ENCODE results near the gene STAT4.

STAT4 gene

GRCh38 chr2:191065785-191066184 is 85.0 kb downstream of the STAT4 start:
- no peak for TF ChIP-seq ZNF274 (IDR thresholded peaks at IDR 0.05; ENCODE audit: low read depth, low read length)
- H3K4me3 ChIP-seq (ENCODE audit: low read length) = no peak overlapping the region

- no peak for TF ChIP-seq ZNF274 (IDR thresholded peaks at IDR 0.05; ENCODE audit: low read depth, low read length)
- H3K4me3 ChIP-seq (ENCODE audit: low read length) = no peak overlapping the region
Observed at GRCh38 chr2:191064590-191064989, 86.2 kb downstream of the STAT4 start.

- TF ChIP-seq ZNF274 (IDR thresholded peaks at IDR 0.05; ENCODE audit: low read depth, low read length) = no peak
Observed at GRCh38 chr2:191063584-191063983, 87.2 kb downstream of the STAT4 start.

DNA sequence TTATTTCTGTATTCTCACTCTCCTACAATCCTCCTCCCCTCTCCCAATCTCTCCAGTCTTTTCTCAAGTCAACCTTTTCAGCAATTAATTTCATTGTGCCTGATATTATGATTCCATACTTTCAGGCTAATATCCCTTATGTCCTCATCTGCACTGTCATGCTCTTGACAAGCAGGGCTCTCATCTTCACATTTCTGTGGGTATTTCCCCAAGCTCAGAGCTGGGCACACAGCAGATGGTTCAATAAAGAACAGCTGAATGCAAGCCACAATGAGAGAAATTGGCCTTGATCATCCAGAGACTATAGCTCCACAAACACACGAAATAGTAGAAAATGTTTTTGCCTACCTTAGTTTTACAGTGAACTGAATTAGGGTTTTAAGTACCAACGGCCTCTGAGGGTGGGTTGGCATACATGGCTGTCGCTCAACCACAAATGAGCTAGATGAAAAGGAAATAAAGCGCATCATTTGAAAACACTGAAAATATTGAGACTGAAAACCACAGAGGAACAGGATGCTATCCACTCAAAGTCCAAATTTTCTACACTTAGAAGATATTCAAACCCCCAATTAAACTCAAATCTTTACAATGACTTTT is 89.3 kb downstream of the STAT4 start:
- TF ChIP-seq ZNF274 (IDR thresholded peaks at IDR 0.05; ENCODE audit: low read depth, low read length) = no peak
- no peak overlapping the region for H3K4me3 ChIP-seq (ENCODE audit: low read length)

More at GRCh38 chr2:191063584-191063983, 87.2 kb downstream of the STAT4 start:
- no peak overlapping the region for H3K4me3 ChIP-seq (ENCODE audit: low read length)

DNA sequence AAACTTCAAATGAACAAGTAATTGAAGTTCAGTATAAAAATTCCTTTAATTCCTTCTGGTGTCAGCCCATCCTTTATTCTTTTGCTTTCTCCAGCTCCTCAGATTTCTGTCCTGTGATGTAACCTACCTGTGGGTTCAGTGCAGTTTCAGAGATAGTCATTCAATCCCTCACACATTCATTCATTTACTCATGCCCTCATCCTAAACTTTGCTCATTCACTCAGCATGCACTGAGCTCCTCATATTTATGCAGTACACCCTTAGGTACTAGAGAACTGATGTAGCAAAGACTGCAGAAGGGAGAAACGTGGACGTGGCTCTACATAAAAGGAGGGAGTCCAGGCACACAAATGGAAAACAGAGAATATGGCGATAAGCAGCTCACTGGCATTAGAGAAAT is 91.5 kb downstream of the STAT4 start:
- no peak overlapping the region for H3K4me3 ChIP-seq (ENCODE audit: low read length)
- no peak for TF ChIP-seq ZNF274 (IDR thresholded peaks at IDR 0.05; ENCODE audit: low read depth, low read length)

DNA sequence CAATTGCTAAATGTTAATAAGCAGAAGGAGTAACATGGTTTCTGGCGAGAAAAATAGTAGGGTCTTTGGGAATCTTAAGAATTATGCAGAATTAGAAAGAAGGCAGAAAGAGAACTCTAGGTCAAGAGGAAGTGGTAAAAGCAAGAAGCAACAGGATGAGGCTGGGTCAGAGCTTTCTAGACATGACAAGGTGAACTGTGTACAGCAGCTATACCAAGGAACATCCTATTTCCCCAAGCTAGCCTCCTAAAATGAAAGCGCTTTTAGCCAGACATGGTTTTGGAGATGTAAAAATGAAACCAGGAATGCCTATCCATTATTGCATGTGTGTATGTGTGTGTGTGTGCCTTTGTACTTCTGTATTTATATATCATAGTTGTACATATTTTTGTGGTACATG is 94.6 kb downstream of the STAT4 start:
- TF ChIP-seq ZNF274 (IDR thresholded peaks at IDR 0.05; ENCODE audit: low read depth, low read length) = no peak
- no peak overlapping the region for H3K4me3 ChIP-seq (ENCODE audit: low read length)

DNA sequence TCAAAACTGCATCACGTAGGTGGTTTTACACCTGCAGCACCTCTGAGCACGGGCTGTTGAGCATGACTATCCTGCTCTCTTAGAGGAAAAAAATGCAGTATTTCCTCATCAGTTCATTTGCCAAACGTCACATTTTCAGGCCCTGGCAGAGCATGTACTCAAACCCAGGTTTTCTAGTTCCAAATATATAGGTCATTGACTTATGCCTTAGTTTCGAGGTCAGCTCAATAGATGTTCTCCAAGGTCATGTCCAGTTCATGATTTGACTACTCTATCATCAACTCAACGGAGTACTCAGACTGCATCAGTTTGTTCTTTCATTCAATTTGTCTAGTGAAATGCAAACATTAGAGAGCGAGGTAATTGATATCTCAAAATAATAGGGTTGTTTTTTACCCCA is 97.5 kb downstream of the STAT4 start:
- H3K4me3 ChIP-seq (ENCODE audit: low read length) = no peak overlapping the region
- TF ChIP-seq ZNF274 (IDR thresholded peaks at IDR 0.05; ENCODE audit: low read depth, low read length) = no peak

DNA sequence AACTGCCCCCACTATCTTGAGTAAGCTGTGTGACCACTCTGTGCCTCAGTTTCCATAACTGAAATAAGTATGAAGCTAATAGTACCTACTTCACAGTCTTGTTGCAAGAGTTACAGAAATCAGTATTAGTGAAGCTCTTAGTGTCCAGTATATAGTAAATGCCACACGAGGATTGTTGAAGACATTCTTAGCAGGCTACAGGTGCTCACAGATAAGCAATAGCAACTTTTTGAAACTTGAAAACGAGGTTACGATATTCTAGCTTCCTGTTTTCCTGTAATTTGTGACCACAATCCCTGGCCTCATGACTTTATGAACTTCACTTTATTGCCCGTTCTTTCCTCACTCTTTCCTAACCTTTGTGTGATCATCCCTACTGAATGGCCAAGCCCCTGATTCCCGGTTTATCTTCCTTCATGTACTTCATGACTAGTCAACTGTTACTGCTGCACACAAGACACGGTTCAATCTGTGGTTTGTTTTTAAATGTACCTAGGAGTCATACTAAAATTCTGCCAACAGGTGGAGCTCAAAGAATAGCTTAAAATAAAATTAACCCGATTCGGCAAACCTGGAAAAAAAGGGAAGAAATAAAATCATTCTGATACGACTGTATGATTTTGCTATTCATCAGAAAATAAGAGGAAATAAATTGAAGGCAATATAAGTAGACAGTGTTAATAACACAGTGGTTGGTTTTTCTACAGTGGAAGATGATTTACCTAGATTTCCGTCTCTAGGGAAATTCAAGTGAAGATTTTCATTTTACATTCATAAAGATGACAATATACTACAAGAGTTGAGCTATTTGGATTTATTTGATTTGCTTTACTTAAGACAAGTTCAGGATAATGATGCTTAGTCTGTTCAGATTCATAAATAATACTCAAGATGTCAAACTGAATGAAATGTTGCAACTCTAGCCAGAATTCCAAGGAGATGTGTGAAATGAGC is 98.7 kb downstream of the STAT4 start:
- H3K4me3 ChIP-seq (ENCODE audit: low read length) = no peak overlapping the region
- no peak for TF ChIP-seq ZNF274 (IDR thresholded peaks at IDR 0.05; ENCODE audit: low read depth, low read length)

DNA sequence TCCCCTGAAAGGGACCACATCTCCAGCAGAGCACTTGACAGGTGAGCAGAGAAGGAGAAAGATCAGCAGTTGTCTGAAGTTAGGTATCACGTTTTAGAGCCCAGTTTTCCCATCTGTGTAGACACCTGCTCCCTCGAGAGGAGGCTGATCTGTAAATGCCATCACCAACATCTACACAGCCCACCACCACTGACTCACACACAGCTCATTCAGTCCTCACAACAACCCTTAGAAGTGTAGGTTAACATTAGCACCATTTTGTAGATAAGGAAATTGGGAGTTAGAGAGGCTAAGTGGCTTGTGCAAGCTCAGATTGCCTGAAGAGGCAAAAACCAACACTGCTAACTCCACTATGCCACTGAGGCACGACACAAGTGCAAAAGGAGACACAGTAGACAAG is 99.6 kb downstream of the STAT4 start:
- TF ChIP-seq ZNF274 (IDR thresholded peaks at IDR 0.05; ENCODE audit: low read depth, low read length) = no peak
- H3K4me3 ChIP-seq (ENCODE audit: low read length) = no peak overlapping the region

DNA sequence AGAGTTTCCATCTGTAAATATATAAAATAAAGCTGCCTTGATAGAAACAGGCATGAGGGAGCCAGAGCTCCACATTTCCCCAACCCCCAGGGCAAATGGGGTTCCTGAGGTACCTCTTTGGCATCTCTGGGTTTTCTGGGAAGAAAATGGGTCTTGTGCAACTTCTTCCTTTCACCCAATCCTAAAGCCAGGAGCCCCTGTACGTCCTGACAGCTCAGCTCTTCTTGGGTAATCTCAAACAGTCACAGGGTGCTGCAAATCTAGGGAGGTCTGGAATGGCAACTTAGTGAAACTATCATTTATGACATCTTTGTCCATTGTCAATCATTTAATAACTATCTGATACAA is 100.2 kb downstream of the STAT4 start:
- no peak for TF ChIP-seq ZNF274 (IDR thresholded peaks at IDR 0.05; ENCODE audit: low read depth, low read length)
- no peak overlapping the region for H3K4me3 ChIP-seq (ENCODE audit: low read length)

DNA sequence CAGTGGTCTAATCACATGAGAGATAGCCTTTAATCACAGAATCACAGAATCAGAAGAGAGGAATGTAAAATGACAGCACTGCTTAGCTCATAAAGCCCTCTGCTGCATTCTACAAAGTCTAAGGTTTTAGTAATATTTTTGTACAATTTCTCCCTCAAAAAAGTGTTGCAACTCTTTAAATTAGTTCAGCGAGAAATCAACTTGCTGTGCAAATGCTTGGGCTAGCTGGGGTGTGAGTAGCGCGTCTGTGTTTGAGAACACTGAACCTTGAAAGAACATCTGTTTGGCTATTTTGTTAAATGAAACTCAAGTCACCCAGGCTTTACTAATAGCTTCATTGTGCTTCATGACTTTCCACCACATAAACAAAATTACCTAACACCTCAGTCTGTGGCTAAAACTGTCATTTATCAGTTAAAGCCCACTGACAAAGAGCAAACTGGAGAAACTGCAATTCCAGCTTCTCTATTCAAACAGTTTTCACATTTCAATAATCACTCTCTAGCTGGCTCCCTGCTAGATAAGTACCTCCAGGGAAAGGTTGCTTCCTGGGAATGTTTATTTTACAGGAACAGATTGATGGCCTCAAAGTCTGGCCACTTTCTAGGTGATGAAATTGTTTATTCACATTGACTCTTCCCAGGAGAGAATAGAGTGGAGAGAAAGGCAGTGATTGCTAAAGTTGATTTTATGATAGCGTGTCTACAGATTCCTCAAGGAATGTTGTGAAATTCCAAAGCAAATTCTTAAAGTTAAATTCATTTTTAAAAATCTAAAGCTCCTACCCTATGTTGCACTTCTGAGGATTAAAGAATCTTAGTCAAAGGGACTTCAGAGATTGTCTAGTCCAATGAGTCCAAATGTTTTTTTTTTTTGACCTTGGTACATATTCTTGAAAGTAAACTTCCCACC is 100.8 kb downstream of the STAT4 start:
- no peak for TF ChIP-seq ZNF274 (IDR thresholded peaks at IDR 0.05; ENCODE audit: low read depth, low read length)
- H3K4me3 ChIP-seq (ENCODE audit: low read length) = no peak overlapping the region

DNA sequence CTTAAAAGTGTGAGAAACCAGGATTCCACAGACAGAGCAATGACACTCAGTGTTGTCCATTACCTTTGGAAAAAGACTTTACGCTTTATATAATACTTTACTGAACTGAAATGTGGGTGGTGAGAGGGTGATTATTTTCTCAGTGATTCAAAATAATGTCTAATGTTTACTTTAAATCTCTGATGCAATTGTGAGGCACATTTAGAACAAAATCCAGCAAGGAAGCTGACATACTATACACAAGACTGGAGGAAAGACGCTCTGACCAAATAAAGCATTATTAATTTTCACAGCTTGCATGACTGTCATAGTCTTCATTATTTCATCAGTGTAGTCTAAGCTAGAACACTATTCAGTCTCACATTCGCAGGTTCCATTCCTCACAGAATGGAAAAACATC is 102.7 kb downstream of the STAT4 start:
- TF ChIP-seq ZNF274 (IDR thresholded peaks at IDR 0.05; ENCODE audit: low read depth, low read length) = no peak
- H3K4me3 ChIP-seq (ENCODE audit: low read length) = no peak overlapping the region

GRCh38 chr2:191045141-191045540 is 105.7 kb downstream of the STAT4 start:
- TF ChIP-seq ZNF274 (IDR thresholded peaks at IDR 0.05; ENCODE audit: low read depth, low read length) = no peak
- no peak overlapping the region for H3K4me3 ChIP-seq (ENCODE audit: low read length)

- H3K4me3 ChIP-seq (ENCODE audit: low read length) = no peak overlapping the region
- no peak for TF ChIP-seq ZNF274 (IDR thresholded peaks at IDR 0.05; ENCODE audit: low read depth, low read length)
Observed at GRCh38 chr2:191043438-191043837, 107.4 kb downstream of the STAT4 start.

Data from GM08714 (cell line).